PC-9 (cell line): ENCODE data around the gene COL23A1. TPM values are rescaled to one million over a fixed set of nuclear protein-coding genes. Genes with fewer than 3 reads are reported as not detected.

Source experiments
- BruUV-seq: library from RNA; stranded (reverse); fragments of 400-500 nt; replicated peaks from 2 replicates; lab custom pipeline; 2021; lab: Mats Ljungman, UMichigan
- CTCF ChIA-PET: fragments of 300-600 bp; sonication (Branson Sonifier 250); formaldehyde crosslinking; loops from one replicate; lab custom pipeline; 2022; ENCODE audit warnings: antibody characterized with exemption; lab: Charles Lee
- POLR2A ChIA-PET: fragments of 300-600 bp; sonication (Branson Sonifier 250); formaldehyde crosslinking; loops from one replicate; lab custom pipeline; 2022; ENCODE audit warnings: antibody characterized with exemption; ENCODE audit not compliant: unreplicated experiment; lab: Charles Lee
- DNase-seq, 2 experiments: peaks; one replicate each; pipeline versions ENCODE4 v3.0.0 to v3.0.0-alpha.2; 2015 to 2022; ENCODE audit warnings: mixed read lengths in 1 of 2
- H2AFZ ChIP-seq: fragments of 200-600 bp; sonication (generic); 2 replicates; pipeline ENCODE4 v1.8.1; 2017; ENCODE audit warnings: antibody characterized with exemption
- H3F3A ChIP-seq: fragments of 200-600 bp; sonication (generic); 2 replicates; pipeline ENCODE4 v1.8.1; 2017; ENCODE audit warnings: antibody characterized with exemption, mild to moderate bottlenecking, low read depth; ENCODE audit not compliant: insufficient read depth
- H3K27ac ChIP-seq: fragments of 200-600 bp; sonication (generic); 2 replicates; pipeline ENCODE4 v1.6.1; 2016; ENCODE audit warnings: mixed run types
- H3K27me3 ChIP-seq: fragments of 200-600 bp; sonication (generic); 2 replicates; pipeline ENCODE4 v1.6.1; 2016; ENCODE audit warnings: low read depth, mixed run types; ENCODE audit not compliant: insufficient read depth
- H3K36me3 ChIP-seq: fragments of 200-600 bp; sonication (generic); 2 replicates; pipeline ENCODE4 v1.6.1; 2016; ENCODE audit warnings: low read depth, mixed run types
- H3K4me1 ChIP-seq: fragments of 200-600 bp; sonication (generic); replicated peaks from 2 replicates; pipeline ENCODE4 v1.6.1; 2016; ENCODE audit warnings: mixed run types; ENCODE audit not compliant: insufficient read depth
- H3K4me2 ChIP-seq: fragments of 200-600 bp; sonication (generic); 2 replicates; pipeline ENCODE4 v1.6.1; 2017; ENCODE audit warnings: mixed run types
- H3K4me3 ChIP-seq: fragments of 200-600 bp; sonication (generic); 2 replicates; pipeline ENCODE4 v1.6.1; 2016; ENCODE audit warnings: mixed run types
- H3K79me2 ChIP-seq: fragments of 200-600 bp; sonication (generic); 2 replicates; pipeline ENCODE4 v1.6.1; 2017; ENCODE audit warnings: low read depth, mixed run types
- H3K9me2 ChIP-seq: fragments of 200-600 bp; sonication (generic); 2 replicates; pipeline ENCODE4 v1.8.1; 2017; ENCODE audit warnings: mild to moderate bottlenecking; ENCODE audit not compliant: insufficient read depth
- H3K9me3 ChIP-seq: fragments of 200-600 bp; sonication (generic); 2 replicates; pipeline ENCODE4 v1.8.1; 2016; ENCODE audit warnings: low read depth; ENCODE audit not compliant: insufficient read depth
- H4K20me1 ChIP-seq: fragments of 200-600 bp; sonication (generic); 2 replicates; pipeline ENCODE4 v1.8.1; 2017; ENCODE audit not compliant: insufficient read depth
- EZH2 ChIP-seq: fragments of 200-600 bp; sonication (generic); IDR thresholded peaks from 2 replicates; pipeline ENCODE4 v1.8.0; 2017; ENCODE audit warnings: antibody characterized with exemption, low read depth
- intact Hi-C: fragments of 100-400 bp; cut with micrococcal nuclease; formaldehyde crosslinking; loops from one replicate; pipeline ENCODE4 v1.10.0; 2022; ENCODE audit not compliant: unreplicated experiment
- total RNA-seq: library from RNA; stranded (reverse); gene quantifications from 2 replicates; pipeline ENCODE4 v1.2.3, GENCODE V29; 2021
- TF ChIP-seq, protein P1 (sequence below): fragments of 200-600 bp; sonication (generic); conservative IDR thresholded peaks from 2 replicates; pipeline ENCODE4 v1.6.1; 2017; ENCODE audit warnings: mixed run types, antibody characterized with exemption, mild to moderate bottlenecking, moderate library complexity

Gene COL23A1
- total RNA-seq, 1 experiment from 2014 or later, result not detected

DNA sequence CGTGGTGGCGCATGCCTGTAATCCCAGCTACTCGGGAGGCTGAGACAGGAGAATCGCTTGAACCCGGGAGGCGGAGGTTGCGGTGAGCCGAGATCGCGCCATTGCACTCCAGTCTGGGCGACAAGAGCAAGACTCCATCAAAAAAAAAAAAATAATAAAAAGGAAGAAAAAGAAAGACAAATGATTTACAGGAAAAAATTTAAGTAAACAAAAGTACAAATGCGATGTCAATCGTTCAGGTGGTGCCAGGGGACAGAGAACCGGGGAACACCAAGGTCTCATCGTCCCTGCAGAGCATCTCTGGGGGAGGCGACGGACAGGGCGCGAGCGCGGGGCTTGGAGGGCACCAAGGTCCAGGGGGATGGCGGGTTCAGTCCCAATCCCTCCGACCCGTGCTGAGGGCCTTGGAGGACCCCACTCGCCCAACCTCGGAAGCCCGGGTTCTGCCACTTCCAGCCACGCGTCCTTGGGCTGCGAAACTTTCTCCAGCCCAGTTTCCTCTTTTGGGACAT, 386.5 kb downstream of the COL23A1 start:
- CTCF ChIA-PET, result no interaction called here
- Histone ChIP-seq H3K9me3 (no peaks in the 10 kb centered on the region), H3K27ac (no peak overlapping the region), H3K4me3 (peak overlapping the region; percentile 85), H3K4me1 (peaks cover 31% of the 10 kb centered on the region), H3K79me2 (peaks cover 48% of the 10 kb centered on the region), H3K36me3 (peaks cover 30% of the 10 kb centered on the region), H2AFZ (peak overlapping the region; percentile 98), H3K4me2 (peak overlapping the region; percentile 87), H3K9me2 (no peaks in the 10 kb centered on the region), H4K20me1 (peaks cover 35% of the 10 kb centered on the region), H3F3A (peaks cover 50% of the 10 kb centered on the region), H3K27me3 (no peaks in the 10 kb centered on the region)
- no peak for TF ChIP-seq EZH2
- TF ChIP-seq, protein P1, sequence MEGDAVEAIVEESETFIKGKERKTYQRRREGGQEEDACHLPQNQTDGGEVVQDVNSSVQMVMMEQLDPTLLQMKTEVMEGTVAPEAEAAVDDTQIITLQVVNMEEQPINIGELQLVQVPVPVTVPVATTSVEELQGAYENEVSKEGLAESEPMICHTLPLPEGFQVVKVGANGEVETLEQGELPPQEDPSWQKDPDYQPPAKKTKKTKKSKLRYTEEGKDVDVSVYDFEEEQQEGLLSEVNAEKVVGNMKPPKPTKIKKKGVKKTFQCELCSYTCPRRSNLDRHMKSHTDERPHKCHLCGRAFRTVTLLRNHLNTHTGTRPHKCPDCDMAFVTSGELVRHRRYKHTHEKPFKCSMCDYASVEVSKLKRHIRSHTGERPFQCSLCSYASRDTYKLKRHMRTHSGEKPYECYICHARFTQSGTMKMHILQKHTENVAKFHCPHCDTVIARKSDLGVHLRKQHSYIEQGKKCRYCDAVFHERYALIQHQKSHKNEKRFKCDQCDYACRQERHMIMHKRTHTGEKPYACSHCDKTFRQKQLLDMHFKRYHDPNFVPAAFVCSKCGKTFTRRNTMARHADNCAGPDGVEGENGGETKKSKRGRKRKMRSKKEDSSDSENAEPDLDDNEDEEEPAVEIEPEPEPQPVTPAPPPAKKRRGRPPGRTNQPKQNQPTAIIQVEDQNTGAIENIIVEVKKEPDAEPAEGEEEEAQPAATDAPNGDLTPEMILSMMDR, result no peak
- POLR2A ChIA-PET, result interaction anchor here (0.5 to 0.9 kb wide), 4 partner anchors 99 to 1018 kb away, joined by 4 to 8 read pairs (median 4); no protein-coding TSS in a partner anchor
- no peak for DNase-seq
- intact Hi-C loops, result loop anchor here (2.0 to 5.0 kb wide), 2 partner anchors 29 to 41 kb away; partner anchors contain the start of gene PHYKPL
- TSS peak; percentile 88 for BruUV-seq

DNA sequence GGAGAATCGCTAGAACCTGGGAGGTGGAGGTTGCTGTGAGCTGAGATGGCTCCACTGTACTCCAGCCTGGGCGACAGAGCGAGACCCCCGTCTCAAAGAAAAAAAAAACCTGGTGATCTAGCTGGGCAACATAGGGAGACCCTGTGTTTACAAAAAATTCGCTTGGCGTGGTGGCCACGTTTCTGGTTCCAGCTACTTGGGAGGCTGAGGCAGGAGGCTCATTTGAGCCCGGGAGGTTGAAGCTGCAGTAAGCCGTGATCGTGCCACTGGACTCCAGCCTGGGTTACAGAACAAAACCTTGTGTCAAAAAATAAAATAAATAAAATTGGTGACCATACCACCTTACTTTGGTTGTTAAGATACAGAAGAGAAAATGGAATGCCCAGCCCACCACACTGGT, 387.7 kb downstream of the COL23A1 start:
- Histone ChIP-seq H3K9me3 (no peaks in the 10 kb centered on the region), H4K20me1 (peaks cover 23% of the 10 kb centered on the region), H3F3A (peaks cover 38% of the 10 kb centered on the region), H3K27ac (no peak overlapping the region), H3K4me1 (peaks cover 24% of the 10 kb centered on the region), H2AFZ (no peak overlapping the region), H3K9me2 (no peaks in the 10 kb centered on the region), H3K36me3 (peaks cover 20% of the 10 kb centered on the region), H3K79me2 (peaks cover 36% of the 10 kb centered on the region), H3K27me3 (no peaks in the 10 kb centered on the region), H3K4me2 (no peak overlapping the region), H3K4me3 (no peak overlapping the region)
- intact Hi-C loops, result loop anchor here (5.0 kb wide), 1 partner anchor 40 kb away; no protein-coding TSS in a partner anchor
- no peak for DNase-seq
- no TSS peak for BruUV-seq
- TF ChIP-seq, protein P1, result no peak
- TF ChIP-seq EZH2, result no peak
- ChIA-PET POLR2A (interaction anchor here (0.6 kb wide), 1 partner anchor 11 kb away, joined by 5 read pairs; no protein-coding TSS in a partner anchor), CTCF (no interaction called here)

DNA sequence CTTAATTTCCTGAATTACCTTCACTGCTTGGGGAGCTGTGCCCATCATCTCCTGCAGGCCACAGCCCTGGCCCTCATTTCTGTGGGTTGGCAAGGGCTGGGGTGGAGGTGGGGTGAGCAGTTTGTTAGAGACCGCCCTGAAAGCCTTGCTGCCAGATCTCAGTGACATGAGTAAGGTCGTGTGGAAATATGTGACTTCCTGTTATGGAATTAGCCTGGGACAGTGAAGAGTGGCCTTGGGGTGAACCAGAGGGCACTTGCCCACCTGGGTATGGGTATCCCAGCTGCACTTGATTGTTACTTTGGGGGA, 388.3 kb downstream of the COL23A1 start:
- H3K9me2 ChIP-seq, result no peaks in the 10 kb centered on the region
- TF ChIP-seq, protein P1, result no peak
- no peak for TF ChIP-seq EZH2
- intact Hi-C loops, result loop anchor here (5.0 kb wide), 1 partner anchor 40 kb away; no protein-coding TSS in a partner anchor
- DNase-seq, result peak; percentile 29 to 67
- H3K9me3 ChIP-seq, result no peaks in the 10 kb centered on the region
- no peak overlapping the region for H3K4me3 ChIP-seq
- no peak overlapping the region for H3K4me2 ChIP-seq
- ChIA-PET CTCF (no interaction called here), POLR2A (no interaction called here)
- no peak overlapping the region for H3K27ac ChIP-seq
- H3K27me3 ChIP-seq, result no peaks in the 10 kb centered on the region
- peaks cover 30% of the 10 kb centered on the region for H3K79me2 ChIP-seq
- BruUV-seq, result no TSS peak
- peaks cover 18% of the 10 kb centered on the region for H3K4me1 ChIP-seq
- peaks cover 13% of the 10 kb centered on the region for H3K36me3 ChIP-seq
- H4K20me1 ChIP-seq, result peaks cover 16% of the 10 kb centered on the region
- no peak overlapping the region for H2AFZ ChIP-seq
- peaks cover 32% of the 10 kb centered on the region; the same call in 1 of the 2 replicates for H3F3A ChIP-seq
